HG03442 (cell line): Measurements from ENCODE around the gene TMTC3.
"Not testable (repeated sequence)": the region's sequence is repeated elsewhere in the genome, so short reads cannot be mapped to it uniquely, and the experiment has no call there.

ENCODE experiments used
- ATAC-seq: cut with Tn5 transposase; IDR thresholded peaks from one replicate; pipeline ENCODE4 v1.9.1; 2021; ENCODE audit warnings: mild to moderate bottlenecking, moderate library complexity; ENCODE audit not compliant: unreplicated experiment

Gene TMTC3

GRCh38 chr12:88141774-88142609 is at the start of gene TMTC3, which contains the start of gene CEP290:
TSS of gene TMTC3 (plus strand) at chr12:88142307. CDS start at chr12:88148316, 6,009 bp downstream.
TSS of gene CEP290 (minus strand) at chr12:88142088. CDS start at chr12:88141307, 781 bp downstream.
- peak; percentile 96 for ATAC-seq

- no peak for ATAC-seq
Observed at GRCh38 chr12:88092771-88093170, 49.3 kb upstream of the TMTC3 start.

GRCh38 chr12:88093573-88093972 is 48.5 kb upstream of the TMTC3 start:
- ATAC-seq, result no peak

DNA sequence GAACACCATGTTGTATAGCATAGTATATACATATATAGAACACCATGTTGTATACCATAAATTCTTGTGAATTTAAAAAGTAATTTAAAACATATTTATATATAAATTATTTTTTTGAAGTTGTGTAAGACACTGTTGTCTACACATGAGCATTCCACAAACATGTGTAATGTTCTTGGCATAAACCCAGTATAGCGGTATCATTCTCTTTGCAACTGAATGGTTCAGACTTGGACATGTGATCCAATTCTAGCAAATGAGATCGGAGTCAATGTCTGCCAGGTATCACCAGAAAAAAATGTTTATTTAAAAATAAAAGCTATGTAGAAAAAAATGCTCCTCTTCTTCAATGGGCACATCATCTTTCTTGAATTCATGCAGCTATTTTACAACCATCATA is 34.1 kb upstream of the TMTC3 start:
- ATAC-seq, result no peak

DNA sequence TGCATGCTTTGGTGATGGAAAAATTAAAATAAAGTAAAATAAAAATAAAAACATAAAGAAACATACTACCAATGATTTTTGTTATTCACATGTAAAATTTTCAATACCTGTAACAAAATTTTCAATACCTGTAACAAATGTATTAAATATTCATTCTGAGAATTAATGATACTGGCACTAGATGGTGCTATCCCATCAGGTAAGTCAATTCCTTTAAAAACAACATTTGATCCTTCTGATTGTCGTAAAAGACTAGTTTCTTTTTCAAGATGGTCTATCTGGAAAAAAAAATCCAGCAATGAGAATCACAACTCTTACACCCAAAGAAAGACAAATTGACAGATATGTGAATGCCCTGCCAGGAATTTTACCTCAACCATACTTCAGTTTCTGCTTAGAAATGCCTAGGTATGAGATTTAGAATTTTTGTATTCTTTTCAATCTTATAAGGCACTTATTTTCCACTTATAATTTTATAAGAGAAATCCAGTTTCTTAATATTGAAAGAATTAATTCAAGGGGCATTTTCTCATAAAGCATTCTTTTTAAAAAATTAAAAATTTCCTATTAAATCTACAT is 30.9 kb upstream of the TMTC3 start:
- no peak for ATAC-seq

DNA sequence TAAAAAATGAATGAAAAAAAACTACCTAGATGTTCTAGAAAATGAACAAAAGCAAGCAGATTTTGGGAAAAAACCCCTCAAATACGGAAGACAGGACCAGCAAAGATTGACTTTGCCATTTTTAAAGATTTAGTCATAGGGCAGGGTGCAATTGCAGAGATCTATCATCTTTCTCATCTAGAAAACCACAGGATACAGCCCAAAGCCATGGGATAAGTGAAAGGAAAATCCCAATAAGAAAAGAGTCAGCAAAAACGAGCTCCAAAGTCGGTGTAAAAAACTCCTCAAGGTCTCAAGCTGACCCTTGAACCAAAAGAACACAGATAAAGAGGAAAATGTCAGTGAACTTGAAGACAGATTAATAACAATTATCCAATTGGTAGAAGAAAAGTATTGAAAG is 28.2 kb upstream of the TMTC3 start:
- no peak for ATAC-seq

DNA sequence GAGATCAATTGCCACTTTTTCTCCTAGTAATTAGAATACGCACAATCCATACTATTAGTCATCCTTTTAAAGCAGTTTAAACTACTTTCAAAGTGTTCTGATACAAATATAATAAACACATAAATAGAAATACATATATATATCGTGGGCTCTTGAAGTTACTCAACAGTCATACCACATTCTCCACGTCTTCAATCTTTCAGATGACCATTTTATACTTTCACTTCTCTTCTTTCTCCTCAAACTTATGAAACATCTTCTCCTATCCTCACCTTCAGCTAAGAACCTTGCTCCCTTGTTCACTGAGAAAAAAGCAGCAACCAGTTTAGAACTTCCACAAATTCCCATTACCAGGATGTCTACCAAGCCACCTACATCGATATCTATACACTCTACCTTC is 19.4 kb upstream of the TMTC3 start:
- no peak for ATAC-seq

DNA sequence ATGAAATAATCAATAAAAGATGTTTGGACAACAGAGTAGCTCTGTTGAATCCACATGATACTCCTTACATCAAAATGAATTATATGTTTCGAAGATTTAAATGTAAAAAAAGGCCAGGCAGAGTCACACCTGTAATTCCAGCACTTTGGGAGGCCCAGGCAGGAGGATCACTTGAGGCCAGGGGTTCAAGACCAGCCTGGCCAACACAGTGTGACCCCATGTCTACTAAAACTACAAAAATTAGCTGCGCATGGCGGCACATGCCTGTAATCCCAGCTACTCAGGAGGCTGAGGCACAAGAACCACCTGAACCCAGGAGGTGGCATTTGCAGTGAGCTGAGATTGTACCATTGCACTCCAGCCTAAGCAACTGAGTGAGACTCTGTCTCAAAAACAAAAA is 15.0 kb upstream of the TMTC3 start:
- ATAC-seq, result no peak

DNA sequence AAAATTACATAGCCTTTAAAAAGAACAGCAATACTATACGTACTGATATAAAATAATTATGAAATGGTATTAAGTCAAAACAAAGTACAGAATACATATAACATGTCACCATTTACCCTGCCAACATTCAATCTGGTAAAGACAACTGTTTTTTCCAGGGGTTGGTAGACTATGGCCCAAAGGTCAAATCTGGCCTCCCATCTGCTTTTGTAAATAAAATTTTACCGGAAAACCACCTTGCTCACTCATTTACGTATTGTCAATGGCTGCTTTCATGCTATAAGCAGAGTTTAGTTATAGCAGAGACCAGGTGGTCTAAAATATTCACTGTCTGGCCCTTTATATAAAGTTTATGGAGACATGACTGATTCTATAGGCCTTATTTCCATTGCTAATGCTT is 14.3 kb upstream of the TMTC3 start:
- no peak for ATAC-seq

- no peak for ATAC-seq
Observed at GRCh38 chr12:88132392-88132791, 9.7 kb upstream of the TMTC3 start.

DNA sequence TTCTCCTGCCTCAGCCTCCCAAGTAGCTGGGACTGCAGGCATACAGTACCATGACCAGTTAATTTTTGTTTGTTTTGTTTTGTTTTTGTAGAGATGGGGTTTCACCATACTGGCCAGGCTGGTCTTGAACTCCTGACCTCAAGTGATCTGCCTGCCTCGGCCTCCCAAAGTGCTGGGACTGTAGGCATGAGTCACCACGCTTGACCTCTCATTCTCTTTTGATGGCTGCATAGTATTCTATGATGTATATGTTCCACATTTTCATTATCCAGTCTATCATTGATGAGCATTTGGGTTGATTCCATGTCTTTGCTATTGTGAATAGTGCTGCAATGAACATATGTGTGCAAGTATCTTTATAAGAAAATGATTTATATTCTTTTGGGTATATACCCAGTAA is 8.9 kb upstream of the TMTC3 start:
- ATAC-seq, result not testable (repeated sequence)

- ATAC-seq, result not testable (repeated sequence)
Observed at GRCh38 chr12:88139711-88140110, 2.4 kb upstream of the TMTC3 start.

DNA sequence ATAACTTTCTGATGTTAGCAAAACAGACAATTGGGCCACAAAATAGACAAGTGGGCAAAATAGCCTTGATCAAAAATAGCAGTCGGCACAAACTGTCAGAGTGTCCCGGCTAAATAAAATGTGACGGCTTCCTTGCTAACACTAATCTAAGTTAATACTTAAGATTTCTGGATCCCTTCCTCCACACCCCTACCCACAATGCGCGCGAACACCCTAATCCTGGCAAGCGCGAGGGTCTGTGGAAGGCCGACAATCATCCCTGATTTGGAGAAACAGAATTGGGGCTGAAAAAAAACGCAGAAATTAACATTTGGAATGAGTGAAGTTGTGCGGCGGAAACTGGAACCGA is 708 bp upstream of the TMTC3 start:
- no peak for ATAC-seq

- no peak for ATAC-seq
Observed at GRCh38 chr12:88142610-88142991, 494 bp downstream of the TMTC3 start.

GRCh38 chr12:88144037-88144436 is 1.9 kb downstream of the TMTC3 start:
- no peak for ATAC-seq

DNA sequence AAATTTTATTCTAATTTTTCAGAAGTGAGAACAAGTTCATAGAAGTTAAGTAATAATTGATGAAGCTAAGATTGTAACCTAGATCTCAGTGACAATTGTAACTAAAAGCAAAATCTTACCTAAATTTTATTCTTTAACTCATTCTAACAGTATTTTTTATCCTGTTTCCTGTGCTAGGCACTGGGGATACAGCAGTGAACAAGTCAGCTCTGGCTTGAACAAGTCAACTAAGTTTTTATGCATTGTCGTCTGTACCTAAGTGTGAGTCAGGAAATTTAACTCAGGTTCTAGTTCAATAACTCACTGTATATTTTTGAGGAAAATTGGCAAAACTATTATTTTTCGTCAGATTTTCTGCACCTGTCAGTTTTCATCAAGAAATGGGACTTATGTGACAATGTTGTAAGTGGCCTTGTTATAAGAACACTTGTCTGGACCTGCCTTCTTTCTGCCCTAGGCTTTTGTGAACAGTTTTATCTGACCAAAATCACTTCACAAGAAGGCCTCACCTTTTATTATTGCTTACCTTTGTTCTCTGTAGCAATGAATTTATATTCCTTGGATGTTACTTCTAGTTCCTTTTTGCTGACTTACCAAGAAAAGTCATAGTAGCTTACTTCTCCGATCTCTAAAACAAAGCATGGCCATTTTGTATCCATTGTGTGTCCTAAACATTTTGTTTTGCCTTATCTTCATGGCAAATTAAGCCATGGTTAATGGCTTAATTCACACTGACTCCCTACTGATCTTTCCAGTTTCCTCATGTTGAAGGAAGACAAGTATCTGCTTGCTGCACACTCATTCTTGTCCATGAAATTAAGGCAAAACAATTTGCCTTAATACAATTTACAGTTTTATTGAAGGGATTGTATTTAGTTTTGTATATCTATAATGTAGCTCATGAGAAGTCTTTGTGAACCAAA is 2.7 kb downstream of the TMTC3 start:
- no peak for ATAC-seq

GRCh38 chr12:88145567-88146505 is 3.7 kb downstream of the TMTC3 start:
- ATAC-seq, result no peak

- ATAC-seq, result no peak
Observed at GRCh38 chr12:88150063-88150462, 8.0 kb downstream of the TMTC3 start.

- no peak for ATAC-seq
Observed at GRCh38 chr12:88153959-88154358, 11.9 kb downstream of the TMTC3 start.

DNA sequence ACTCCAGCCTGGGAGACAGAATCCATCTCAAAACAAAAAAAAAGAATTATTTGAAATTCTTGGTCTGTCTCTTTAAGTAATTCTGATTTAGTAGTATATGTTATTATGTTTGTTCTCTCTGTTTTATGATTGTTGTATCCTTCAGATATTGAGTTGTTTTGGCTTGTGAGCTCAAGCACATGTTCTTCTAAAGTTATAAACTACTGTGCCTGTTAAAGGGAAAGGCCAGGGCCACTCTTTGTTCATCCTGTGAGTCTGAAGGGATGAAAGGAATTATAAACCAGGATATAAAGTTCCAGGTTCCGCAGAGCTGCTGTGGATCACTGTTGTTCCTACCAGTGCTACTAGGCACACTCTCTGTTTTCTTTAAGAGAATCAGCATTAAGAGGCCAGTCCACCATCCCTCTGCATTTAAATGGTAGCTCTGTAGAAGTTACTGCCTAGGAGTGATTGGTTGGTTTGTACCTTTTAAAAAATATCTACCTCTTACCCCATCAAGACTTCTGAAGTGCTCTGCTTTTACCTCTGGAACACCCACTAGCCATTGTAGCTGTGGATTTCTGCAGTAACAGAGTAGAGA is 14.1 kb downstream of the TMTC3 start:
- no peak for ATAC-seq
